Lung (tissue), 12 donors: Measurements from ENCODE around the gene PARP9. TPM values are rescaled to one million over a fixed set of nuclear protein-coding genes. Genes with fewer than 3 reads are reported as not detected.

ENCODE experiments used
- ATAC-seq: fragments of 200-7000 bp; cut with Tn5 transposase; one replicate; pipeline ENCODE4 v1.9.1; 2020; ENCODE audit warnings: moderate number of reproducible peaks; ENCODE audit not compliant: insufficient read depth, low FRiP score
- DNase-seq, 3 donors: peaks; one replicate each; pipeline ENCODE4 v3.0.0-alpha.2; 2013 to 2017
- H3K27ac ChIP-seq, 2 donors: one replicate each; pipeline ENCODE4 v1.5.1; 2013; ENCODE audit warnings: mild to moderate bottlenecking in 2 of 2, moderate library complexity in 2 of 2, control low read depth in 1 of 2, inconsistent platforms in 1 of 2, low read depth in 1 of 2, low read length in 1 of 2
- H3K27me3 ChIP-seq, 3 donors: one replicate each; pipeline ENCODE4 v1.5.1; 2013; ENCODE audit warnings: low read length in 2 of 3; ENCODE audit not compliant: control insufficient read depth in 3 of 3, insufficient read depth in 3 of 3
- H3K36me3 ChIP-seq, 4 donors: one replicate each; pipeline ENCODE4 v1.5.1; 2013; ENCODE audit warnings: low read length in 4 of 4, mild to moderate bottlenecking in 1 of 4, moderate library complexity in 1 of 4; ENCODE audit not compliant: control insufficient read depth in 4 of 4, insufficient read depth in 4 of 4
- H3K4me1 ChIP-seq, 5 donors: one replicate each; pipeline ENCODE4 v1.5.1; 2013; ENCODE audit warnings: low read length in 5 of 5, mild to moderate bottlenecking in 2 of 5, moderate library complexity in 1 of 5; ENCODE audit not compliant: control insufficient read depth in 5 of 5, insufficient read depth in 5 of 5
- H3K4me3 ChIP-seq: one replicate; pipeline ENCODE4 v1.5.1; 2013; ENCODE audit warnings: mild to moderate bottlenecking, control low read depth, moderate library complexity
- H3K9ac ChIP-seq, 2 donors: one replicate each; pipeline ENCODE4 v1.5.1; 2013; ENCODE audit warnings: low read length in 2 of 2, control low read depth in 1 of 2; ENCODE audit not compliant: insufficient read depth in 1 of 2
- H3K9me3 ChIP-seq, 4 donors: one replicate each; pipeline ENCODE4 v1.5.1; 2013; ENCODE audit warnings: low read length in 3 of 4, mild to moderate bottlenecking in 1 of 4, moderate library complexity in 1 of 4; ENCODE audit not compliant: control insufficient read depth in 4 of 4, insufficient read depth in 3 of 4
- WGBS, 2 donors: extraction: QIAGEN DNeasy Blood & Tissue Kit; methylation state at CpG; one replicate each; pipeline ENCODE4 v1.1.7; 2013; 5-methylcytosine and 5-hydroxymethylcytosine counted together
- polyA plus RNA-seq, 2 donors: library from polyadenylated mRNA; stranded (reverse); fragments of 200-250 nt; gene quantifications; one replicate each; pipeline ENCODE4 v1.2.1, GENCODE V29; 2013
- total RNA-seq, 2 donors: library from RNA; depleted of rRNA in 1 of 2; stranded (reverse); fragments of >200 nt in 1 of 2; gene quantifications; one replicate each; pipeline ENCODE4 v1.2.1, GENCODE V29; 2014 to 2021
- TF ChIP-seq, protein P1 (sequence below): IDR thresholded peaks from 2 replicates; pipeline ENCODE4 v1.5.1; 2012; ENCODE audit warnings: mild to moderate bottlenecking; ENCODE audit errors: control extremely low read depth, extremely low read depth
- donor health status: control.
- donor health status: control.
- donor health status: Bipolar disorder and iron deficiency.
- donor health status: healthy.
- donor health status: DM: yes; HTN: yes; CAD: no.

The PARP9 gene
- total and polyA plus RNA-seq, 4 donors = 31.7 to 57.0 (median 41.5) TPM

DNA sequence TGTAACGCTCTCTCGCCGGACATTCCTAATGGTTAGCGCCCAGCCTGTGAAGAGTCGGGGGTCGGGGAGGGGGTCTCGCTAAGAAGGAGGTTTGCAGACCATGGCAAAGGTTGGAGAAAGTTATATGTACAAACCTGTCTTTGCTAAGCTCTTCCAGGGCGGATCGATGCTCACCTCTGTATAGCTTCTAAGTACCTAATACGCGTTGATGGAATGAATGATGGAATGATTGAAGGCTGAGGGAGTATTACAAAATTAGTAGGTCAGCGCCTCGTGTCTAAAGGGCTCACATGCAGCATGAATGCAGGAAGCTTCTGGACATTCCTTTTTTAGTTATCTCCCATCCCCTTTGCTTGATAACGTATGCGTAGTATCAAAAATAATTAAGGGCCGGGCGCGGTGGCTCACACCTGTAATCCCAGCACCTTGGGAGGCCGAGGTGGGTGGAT lies 49.1 kb downstream of the PARP9 start:
- H3K4me3 ChIP-seq = no peak overlapping the region
- H3K4me1 ChIP-seq = peaks cover 3 to 20% (median 16%) of the 10 kb centered on the region in 5 donors
- ATAC-seq (no peak), DNase-seq (no peak)
- H3K9ac ChIP-seq = peak overlapping the region; percentile 85 to 90
- no peaks in the 10 kb centered on the region for H3K9me3 ChIP-seq
- H3K27ac ChIP-seq = no peak overlapping the region
- TF ChIP-seq, protein P1, sequence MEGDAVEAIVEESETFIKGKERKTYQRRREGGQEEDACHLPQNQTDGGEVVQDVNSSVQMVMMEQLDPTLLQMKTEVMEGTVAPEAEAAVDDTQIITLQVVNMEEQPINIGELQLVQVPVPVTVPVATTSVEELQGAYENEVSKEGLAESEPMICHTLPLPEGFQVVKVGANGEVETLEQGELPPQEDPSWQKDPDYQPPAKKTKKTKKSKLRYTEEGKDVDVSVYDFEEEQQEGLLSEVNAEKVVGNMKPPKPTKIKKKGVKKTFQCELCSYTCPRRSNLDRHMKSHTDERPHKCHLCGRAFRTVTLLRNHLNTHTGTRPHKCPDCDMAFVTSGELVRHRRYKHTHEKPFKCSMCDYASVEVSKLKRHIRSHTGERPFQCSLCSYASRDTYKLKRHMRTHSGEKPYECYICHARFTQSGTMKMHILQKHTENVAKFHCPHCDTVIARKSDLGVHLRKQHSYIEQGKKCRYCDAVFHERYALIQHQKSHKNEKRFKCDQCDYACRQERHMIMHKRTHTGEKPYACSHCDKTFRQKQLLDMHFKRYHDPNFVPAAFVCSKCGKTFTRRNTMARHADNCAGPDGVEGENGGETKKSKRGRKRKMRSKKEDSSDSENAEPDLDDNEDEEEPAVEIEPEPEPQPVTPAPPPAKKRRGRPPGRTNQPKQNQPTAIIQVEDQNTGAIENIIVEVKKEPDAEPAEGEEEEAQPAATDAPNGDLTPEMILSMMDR = no peak
- H3K36me3 ChIP-seq = no peaks in the 10 kb centered on the region
- H3K27me3 ChIP-seq = no peaks in the 10 kb centered on the region
- 39 to 40% methylated on average over 19 of the region's 19 CpGs for WGBS, 2 donors

DNA sequence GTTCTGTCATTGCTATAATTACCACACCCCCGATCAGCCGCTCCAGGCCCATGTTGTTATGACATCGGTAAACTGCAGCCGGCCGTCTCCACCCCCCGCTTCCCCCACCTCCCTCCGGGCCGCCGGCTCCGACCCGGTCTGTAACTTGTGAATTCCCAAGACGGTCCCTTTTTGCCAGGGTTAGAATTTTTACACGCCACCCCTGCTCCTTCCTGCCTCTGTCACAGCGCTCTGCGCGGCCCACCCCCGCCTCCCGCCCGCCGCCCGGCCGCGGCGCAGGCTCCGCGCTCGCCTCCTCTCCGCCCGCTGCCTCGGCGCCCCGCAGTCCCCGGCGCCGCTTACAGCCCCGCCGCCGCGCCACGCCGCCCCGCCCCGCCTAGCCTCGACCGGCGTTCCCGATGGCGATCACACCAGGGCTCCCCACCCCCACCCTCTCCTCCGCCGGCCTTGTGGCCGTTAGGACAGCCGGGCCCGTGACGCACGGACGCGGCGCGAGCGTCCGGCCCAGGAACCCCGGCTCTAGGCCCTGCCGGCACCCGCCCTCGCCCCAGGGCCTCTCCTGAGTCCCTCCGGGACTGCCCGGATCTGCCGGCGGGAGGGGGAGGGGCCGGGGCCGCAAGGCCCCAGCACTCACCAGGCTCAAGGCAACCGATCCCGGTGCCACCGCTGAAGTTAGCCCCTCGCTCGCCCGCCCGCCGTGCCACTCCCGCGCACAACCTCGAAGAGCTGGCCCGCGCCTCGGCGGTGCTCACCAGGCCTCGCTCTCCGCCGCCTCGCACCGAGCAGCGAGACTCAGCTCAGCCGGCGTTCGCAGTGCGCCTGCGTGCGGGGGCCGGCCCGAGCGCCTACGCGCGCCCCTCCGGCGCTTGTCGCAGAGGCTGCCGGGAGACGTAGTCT lies 49.7 kb downstream of the PARP9 start, which contains the start of gene KPNA1:
Gene KPNA1, minus strand, starts transcription at position 817 of the 897 bp plus-strand sequence. CDS start 18,374 bp downstream, outside the sequence.
- H3K9ac ChIP-seq = peak within 1 kb of the TSS; percentile 89 to 90
- H3K27me3 ChIP-seq = no peaks in the 10 kb centered on the region
- peak within 1 kb of the TSS; percentile 94 to 98 for H3K27ac ChIP-seq
- no peaks in the 10 kb centered on the region for H3K9me3 ChIP-seq
- ATAC-seq = peak; percentile 96
- 0% methylated on average over 88 to 109 of the region's 109 CpGs for WGBS, 2 donors
- DNase-seq = peak; percentile 92 to 95 (median 93)
- H3K36me3 ChIP-seq = no peaks in the 10 kb centered on the region
- H3K4me3 ChIP-seq = peak within 1 kb of the TSS; percentile 67
- TF ChIP-seq, protein P1 = no peak
- peaks cover 3 to 20% (median 16%) of the 10 kb centered on the region in 5 donors for H3K4me1 ChIP-seq

DNA sequence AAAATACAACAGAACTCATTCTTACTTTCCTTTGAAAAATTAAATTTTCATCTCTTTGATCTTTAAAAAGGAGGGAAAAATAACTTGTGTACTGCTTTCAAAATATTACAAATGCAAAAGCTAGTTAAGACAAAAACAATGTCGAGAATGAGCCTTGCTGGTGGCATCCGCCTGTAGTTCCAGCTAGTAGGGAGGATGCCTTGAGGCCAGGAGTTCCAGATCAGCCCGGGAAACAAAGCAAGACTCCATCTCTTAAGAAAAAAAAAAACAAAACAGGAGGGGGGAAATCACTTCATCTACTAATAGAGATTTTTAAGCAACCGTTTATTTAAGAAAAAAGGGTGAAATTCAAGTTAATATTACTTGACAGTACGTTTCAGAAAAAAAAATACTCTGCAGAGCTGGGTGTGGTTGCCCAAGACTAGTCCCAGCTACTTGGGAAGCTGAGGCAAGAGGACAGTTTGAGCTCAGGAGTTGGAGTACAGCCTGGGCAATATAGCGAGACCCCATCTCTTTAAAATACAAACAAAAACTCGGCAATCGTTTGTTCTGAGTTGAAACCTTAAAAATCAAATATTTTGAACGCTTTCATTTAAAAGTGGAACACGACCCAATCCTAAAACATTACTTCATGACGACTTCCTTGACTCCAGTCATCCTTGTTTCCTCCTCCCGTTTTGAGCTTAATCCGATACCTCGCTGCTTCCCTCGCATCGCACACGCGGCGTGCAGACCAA lies 50.5 kb downstream of the PARP9 start:
- Histone ChIP-seq H3K9me3 (no peaks in the 10 kb centered on the region), H3K4me1 (peaks cover 3 to 20% (median 16%) of the 10 kb centered on the region in 5 donors), H3K4me3 (peak overlapping the region; percentile 67), H3K27ac (peak overlapping the region; percentile 94 to 98), H3K27me3 (no peaks in the 10 kb centered on the region), H3K9ac (peak overlapping the region; percentile 33 to 89), H3K36me3 (no peaks in the 10 kb centered on the region)
- TF ChIP-seq, protein P1 = no peak
- ATAC-seq (no peak), DNase-seq (no peak)
- WGBS, 2 donors = 11 to 14% methylated on average over 19 of the region's 19 CpGs
